NK-92 (cell line): ENCODE data around the gene KIFBP.
"Not testable (repeated sequence)": the region's sequence is repeated elsewhere in the genome, so short reads cannot be mapped to it uniquely, and the experiment has no call there.

Experiments
- DNase-seq: peaks from one replicate; lab custom pipeline; 2025; ENCODE audit not compliant: unreplicated experiment; lab: John Stamatoyannopoulos, UW

Gene KIFBP, protein sequence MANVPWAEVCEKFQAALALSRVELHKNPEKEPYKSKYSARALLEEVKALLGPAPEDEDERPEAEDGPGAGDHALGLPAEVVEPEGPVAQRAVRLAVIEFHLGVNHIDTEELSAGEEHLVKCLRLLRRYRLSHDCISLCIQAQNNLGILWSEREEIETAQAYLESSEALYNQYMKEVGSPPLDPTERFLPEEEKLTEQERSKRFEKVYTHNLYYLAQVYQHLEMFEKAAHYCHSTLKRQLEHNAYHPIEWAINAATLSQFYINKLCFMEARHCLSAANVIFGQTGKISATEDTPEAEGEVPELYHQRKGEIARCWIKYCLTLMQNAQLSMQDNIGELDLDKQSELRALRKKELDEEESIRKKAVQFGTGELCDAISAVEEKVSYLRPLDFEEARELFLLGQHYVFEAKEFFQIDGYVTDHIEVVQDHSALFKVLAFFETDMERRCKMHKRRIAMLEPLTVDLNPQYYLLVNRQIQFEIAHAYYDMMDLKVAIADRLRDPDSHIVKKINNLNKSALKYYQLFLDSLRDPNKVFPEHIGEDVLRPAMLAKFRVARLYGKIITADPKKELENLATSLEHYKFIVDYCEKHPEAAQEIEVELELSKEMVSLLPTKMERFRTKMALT

DNA sequence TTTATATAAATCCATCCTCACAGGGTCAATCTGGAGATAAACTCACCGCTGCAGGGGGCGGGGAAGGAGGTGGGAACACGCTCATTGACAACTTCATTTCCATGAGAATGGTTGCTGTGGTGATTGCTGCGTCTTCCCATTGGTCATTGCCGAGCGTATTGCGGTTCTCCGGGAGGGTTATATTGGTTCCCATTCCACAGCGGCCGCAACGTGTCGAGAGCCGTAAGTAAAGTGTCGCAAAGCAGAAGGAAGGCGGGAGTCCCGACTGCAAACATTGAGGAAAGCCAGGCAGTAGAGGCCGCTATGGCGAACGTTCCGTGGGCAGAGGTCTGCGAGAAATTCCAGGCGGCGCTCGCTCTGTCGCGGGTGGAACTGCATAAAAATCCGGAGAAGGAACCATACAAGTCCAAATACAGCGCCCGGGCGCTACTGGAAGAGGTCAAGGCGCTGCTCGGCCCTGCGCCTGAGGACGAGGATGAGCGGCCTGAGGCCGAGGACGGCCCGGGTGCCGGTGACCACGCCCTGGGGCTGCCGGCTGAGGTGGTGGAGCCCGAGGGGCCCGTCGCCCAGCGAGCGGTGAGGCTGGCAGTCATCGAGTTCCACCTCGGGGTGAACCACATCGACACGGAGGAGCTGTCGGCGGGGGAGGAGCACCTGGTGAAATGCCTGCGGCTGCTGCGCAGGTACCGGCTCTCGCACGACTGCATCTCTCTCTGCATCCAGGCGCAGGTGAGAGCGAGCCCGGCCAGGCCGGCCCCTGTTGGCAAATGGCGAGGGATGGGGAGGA lies at the start of gene KIFBP:
Gene KIFBP (plus strand): TSS at position 274 of the 787 bp plus-strand sequence. CDS start 30 bp downstream, at position 304.
- no peak for DNase-seq

DNA sequence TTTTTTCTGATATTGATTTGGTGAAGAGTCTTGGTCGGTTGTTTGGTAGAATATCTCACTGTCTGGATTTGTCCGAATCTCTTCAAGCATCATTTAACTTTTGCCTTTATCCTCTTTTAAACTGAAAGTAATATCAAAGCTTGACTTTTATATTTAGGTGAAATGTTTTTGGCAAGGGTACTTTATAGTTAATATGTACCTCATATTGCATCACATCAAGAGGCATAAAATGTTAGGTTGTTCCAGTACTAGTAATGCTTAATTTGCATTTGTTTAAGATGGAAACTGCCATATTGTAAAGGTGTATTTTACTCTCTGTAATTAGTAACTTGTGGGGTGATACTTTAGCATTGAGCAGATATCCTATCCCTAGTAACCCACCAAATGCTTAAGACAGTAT lies 49.7 kb upstream of the KIFBP start:
- no peak for DNase-seq

GRCh38 chr10:68940917-68941316 lies 47.7 kb upstream of the KIFBP start:
- DNase-seq: not testable (repeated sequence)

DNA sequence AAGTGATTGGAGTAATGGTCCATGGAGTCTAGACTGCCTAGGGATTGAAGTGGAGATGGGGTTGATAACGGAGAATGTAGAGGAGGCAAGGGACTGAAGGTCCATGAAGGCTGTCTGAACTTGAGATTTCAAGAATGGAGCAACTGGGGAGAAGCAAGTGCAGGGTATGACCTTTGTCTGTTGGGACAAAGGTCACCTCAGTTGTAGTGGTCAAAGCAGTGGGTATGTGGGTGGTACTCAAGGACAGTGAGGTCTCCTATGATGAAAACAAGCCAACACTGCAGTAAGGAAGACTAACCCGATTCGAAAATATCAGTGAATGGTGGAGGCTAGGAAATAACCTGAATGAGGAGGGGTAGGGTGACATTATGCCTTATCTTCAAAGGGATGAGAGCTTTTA lies 38.0 kb upstream of the KIFBP start:
- DNase-seq: no peak

DNA sequence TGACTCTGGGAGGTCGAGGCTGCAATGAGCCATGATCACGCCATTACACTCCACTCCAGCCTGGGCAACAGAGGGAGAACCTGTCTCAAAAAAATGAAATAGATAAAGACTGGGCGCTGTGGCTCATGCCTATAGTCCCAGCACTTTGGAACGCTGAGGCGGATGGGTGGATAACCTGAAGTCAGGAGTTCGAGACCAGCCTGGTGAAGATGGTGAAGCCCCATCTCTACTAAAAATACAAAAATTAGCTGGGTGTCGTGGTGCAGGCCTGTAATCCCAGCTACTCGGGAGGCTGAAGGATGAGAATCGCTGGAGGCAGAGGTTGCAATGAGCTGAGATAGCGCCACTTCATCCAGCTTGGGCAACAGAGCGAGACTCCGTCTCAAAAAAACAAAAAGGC lies 33.7 kb upstream of the KIFBP start:
- DNase-seq: no peak

DNA sequence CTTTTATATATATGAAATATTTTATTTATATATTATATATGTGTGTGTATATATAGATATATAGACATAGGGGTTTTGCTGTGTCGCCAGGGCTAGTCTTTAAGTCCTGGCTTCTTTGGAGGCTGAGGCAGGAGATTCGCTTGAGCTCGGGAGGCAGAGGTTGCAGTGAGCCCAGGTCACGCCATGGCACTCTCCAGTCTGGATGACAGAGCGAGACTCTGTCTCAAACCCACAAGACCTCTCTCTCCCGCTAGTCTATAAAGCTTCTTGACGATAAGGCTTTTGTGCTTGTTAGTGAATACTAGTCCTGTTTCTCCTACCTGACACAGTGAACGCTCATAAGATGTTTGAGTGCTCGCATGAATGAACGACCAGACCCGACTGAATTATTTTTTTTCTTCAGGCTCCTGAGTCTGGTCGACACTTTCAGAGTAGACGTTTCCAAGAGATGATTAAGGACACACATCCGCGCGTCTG lies 33.2 kb upstream of the KIFBP start:
- DNase-seq: no peak

DNA sequence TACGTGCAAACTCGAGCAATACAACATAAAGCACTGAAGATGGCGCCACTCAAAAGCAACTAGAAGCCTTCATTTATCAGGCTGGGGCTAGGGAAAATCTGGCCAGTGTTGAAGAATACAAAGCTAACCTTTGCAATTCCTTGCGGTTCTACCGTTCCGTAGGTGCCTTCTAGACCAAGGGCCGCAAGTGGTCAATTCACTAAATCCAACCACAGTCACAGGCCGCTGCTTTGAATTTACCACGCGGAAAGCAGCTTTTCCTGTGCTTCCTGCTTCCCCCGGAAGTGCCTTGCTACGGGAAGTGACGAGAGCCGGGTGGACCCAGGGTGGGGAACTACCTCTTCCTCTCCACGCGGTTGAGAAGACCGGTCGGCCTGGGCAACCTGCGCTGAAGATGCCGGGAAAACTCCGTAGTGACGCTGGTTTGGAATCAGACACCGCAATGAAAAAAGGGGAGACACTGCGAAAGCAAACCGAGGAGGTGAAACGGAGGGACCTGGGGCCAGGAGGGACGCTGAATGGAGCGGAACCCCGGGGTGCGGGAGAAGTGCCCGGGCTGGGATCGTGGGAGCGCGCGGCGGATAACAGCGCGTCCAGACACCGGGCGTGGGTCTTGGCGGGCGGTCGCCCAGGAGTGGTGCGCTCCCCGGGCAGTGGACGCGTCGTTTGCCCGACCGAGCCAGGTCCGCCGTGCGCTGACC lies 32.6 kb upstream of the KIFBP start, which contains the start of gene DDX21:
Gene DDX21 (plus strand): TSS at position 339 of the 701 bp plus-strand sequence. CDS start 56 bp downstream, at position 395.
- DNase-seq: peak; percentile 20

- no peak for DNase-seq
Observed at GRCh38 chr10:68957284-68957615, 31.4 kb upstream of the KIFBP start.

GRCh38 chr10:68957654-68958053 lies 30.9 kb upstream of the KIFBP start:
- DNase-seq: no peak

GRCh38 chr10:68959695-68960527 lies 28.7 kb upstream of the KIFBP start:
- no peak for DNase-seq

GRCh38 chr10:68963151-68963550 lies 25.5 kb upstream of the KIFBP start:
- DNase-seq: no peak

- no peak for DNase-seq
Observed at GRCh38 chr10:68973975-68974374, 14.6 kb upstream of the KIFBP start.

- DNase-seq: not testable (repeated sequence)
Observed at GRCh38 chr10:68975936-68976473, 12.6 kb upstream of the KIFBP start.

GRCh38 chr10:68979738-68980137 lies 8.9 kb upstream of the KIFBP start:
- not testable (repeated sequence) for DNase-seq

- DNase-seq: no peak
Observed at GRCh38 chr10:68981074-68981473, 7.5 kb upstream of the KIFBP start.

DNA sequence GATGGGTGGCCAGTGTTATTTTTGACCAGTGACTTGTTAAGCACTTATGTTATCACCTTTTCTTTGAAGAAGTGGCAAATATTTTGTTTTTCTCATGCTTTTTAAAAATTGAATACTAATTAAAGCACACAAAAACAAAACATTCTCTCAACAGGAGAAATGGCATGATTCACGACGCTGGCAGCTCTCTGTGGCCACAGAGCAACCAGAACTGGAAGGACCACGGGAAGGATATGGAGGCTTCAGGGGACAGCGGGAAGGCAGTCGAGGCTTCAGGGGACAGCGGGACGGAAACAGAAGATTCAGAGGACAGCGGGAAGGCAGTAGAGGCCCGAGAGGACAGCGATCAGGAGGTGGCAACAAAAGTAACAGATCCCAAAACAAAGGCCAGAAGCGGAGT lies 6.2 kb upstream of the KIFBP start:
- no peak for DNase-seq

DNA sequence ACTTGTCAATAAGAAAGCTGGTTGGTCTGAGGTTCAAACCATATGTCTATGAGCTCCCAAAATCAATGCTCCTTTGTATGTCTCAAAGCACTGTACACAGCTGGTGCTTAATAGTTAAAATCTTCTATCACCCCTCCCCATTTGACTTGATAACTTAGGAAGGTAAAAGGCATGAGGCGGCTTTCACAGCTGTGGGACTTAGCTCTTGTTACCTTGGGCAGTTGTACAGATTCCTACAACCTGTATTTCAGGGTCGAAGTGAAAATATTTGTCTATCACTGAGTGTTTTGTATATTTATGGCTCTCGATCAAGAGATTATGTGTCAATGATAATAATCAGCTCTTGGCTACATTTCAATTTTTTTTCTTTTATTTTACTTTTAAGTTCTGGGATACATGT lies 992 bp upstream of the KIFBP start:
- no peak for DNase-seq

- DNase-seq: no peak
Observed at GRCh38 chr10:68989317-68989990, 851 bp downstream of the KIFBP start.
